DMS153 (cell line): ENCODE data around the gene JPT1.
A peak's percentile ranks its signal among the peaks of the same experiment; 100 is the strongest.
"Not testable (repeated sequence)": the region's sequence is repeated elsewhere in the genome, so short reads cannot be mapped to it uniquely, and the experiment has no call there.

ENCODE experiments used
- DNase-seq: peaks from one replicate; lab custom pipeline; 2025; lab: John Stamatoyannopoulos, UW

The JPT1 gene

GRCh38 chr17:75155191-75155601, 884 bp upstream of the JPT1 start:
- no peak for DNase-seq

GRCh38 chr17:75153780-75154194, 525 bp downstream of the JPT1 start:
- DNase-seq: no peak

- DNase-seq: no peak
Observed at GRCh38 chr17:75152922-75153779, 1.2 kb downstream of the JPT1 start.

- DNase-seq: no peak
Observed at GRCh38 chr17:75152523-75152921, 1.8 kb downstream of the JPT1 start.

- DNase-seq: no peak
Observed at GRCh38 chr17:75151930-75152329, 2.4 kb downstream of the JPT1 start.

- no peak for DNase-seq
Observed at GRCh38 chr17:75147878-75148546, 6.3 kb downstream of the JPT1 start.

GRCh38 chr17:75146592-75146991, 7.7 kb downstream of the JPT1 start:
- no peak for DNase-seq

- no peak for DNase-seq
Observed at GRCh38 chr17:75144816-75145512, 9.3 kb downstream of the JPT1 start.

- no peak for DNase-seq
Observed at GRCh38 chr17:75142236-75142971, 11.9 kb downstream of the JPT1 start.

- DNase-seq: no peak
Observed at GRCh38 chr17:75138519-75138918, 15.8 kb downstream of the JPT1 start.

GRCh38 chr17:75137762-75138161, 16.6 kb downstream of the JPT1 start:
- DNase-seq: not testable (repeated sequence)

GRCh38 chr17:75135946-75136345, 18.4 kb downstream of the JPT1 start:
- no peak for DNase-seq

- no peak for DNase-seq
Observed at GRCh38 chr17:75135452-75135851, 18.9 kb downstream of the JPT1 start.

- not testable (repeated sequence) for DNase-seq
Observed at GRCh38 chr17:75133607-75134347, 20.5 kb downstream of the JPT1 start.

- DNase-seq: no peak
Observed at GRCh38 chr17:75133001-75133400, 21.3 kb downstream of the JPT1 start.

- DNase-seq: not testable (repeated sequence)
Observed at GRCh38 chr17:75132018-75133000, 22.0 kb downstream of the JPT1 start.

GRCh38 chr17:75131278-75132017, 22.9 kb downstream of the JPT1 start, which contains the start of gene NT5C:
TSS of gene NT5C (minus strand) at chr17:75131742. CDS start at chr17:75131707, 35 bp downstream.
- peak; percentile 54 for DNase-seq

- DNase-seq: no peak
Observed at GRCh38 chr17:75130632-75131277, 23.6 kb downstream of the JPT1 start.
